ENCODE measurements around the gene C12orf56.

- no peak for TF ChIP-seq EZH2 (IDR thresholded peaks at IDR 0.05; ENCODE audit: borderline replicate concordance, low read depth, low read length, severe bottlenecking)
- TF ChIP-seq CTCF (IDR thresholded peaks at IDR 0.05; ENCODE audit: extremely low read depth in 1 of 2, insufficient read depth in 1 of 2, low read depth in 1 of 2, low read length in 2 of 2): no peak
These were observed 112.1 kb downstream of the C12orf56 start for GRCh38 chr12:64278421-64278820.
